B cell (primary cell): ENCODE results near the gene ZNF689. TPM values are rescaled to one million over a fixed set of nuclear protein-coding genes. Genes with fewer than 3 reads are reported as not detected.

Experiments used
- ATAC-seq: fragments of 200-7000 bp; cut with Tn5 transposase; one replicate; pipeline ENCODE4 v1.10.0; 2021; ENCODE audit warnings: low read depth, mild to moderate bottlenecking, moderate number of reproducible peaks, moderate library complexity
- CTCF ChIA-PET: fragments of 350-600 bp; sonication (Branson Sonifier 250); formaldehyde crosslinking; loops from one replicate; lab custom pipeline; 2021; ENCODE audit warnings: antibody characterized with exemption, inconsistent platforms; lab: Charles Lee
- POLR2A ChIA-PET: fragments of 350-600 bp; sonication (Branson Sonifier 250); formaldehyde crosslinking; loops from one replicate; lab custom pipeline; 2021; ENCODE audit warnings: antibody characterized with exemption; lab: Charles Lee
- DNase-seq: peaks from one replicate; pipeline ENCODE4 v3.0.0; 2013
- H2AFZ ChIP-seq: 2 replicates; pipeline ENCODE4 v1.6.1; 2012; ENCODE audit warnings: mild to moderate bottlenecking, low read depth, low read length; ENCODE audit not compliant: insufficient read depth, poor library complexity, severe bottlenecking
- H3K27ac ChIP-seq, 2 donors: 1 replicate in 1 of 2; 2 replicates in 1 of 2; pipeline ENCODE4 v1.5.1; 2012 to 2013; ENCODE audit warnings: low read length in 2 of 2, mild to moderate bottlenecking in 2 of 2, moderate library complexity in 1 of 2
- H3K27me3 ChIP-seq, 4 experiments: fragments of 200-600 bp in 1 of 4; sonication (generic) in 1 of 4; replicated peaks in 1 of 4; 1 replicate in 2 of 4; 2 replicates in 2 of 4; pipeline versions ENCODE4 v1.6.1 to v1.7.0; 2013 to 2016; ENCODE audit warnings: low read length in 3 of 4, mild to moderate bottlenecking in 2 of 4, mixed read lengths in 1 of 4, moderate library complexity in 1 of 4; ENCODE audit not compliant: insufficient read depth in 4 of 4, control insufficient read depth in 3 of 4; ENCODE audit errors: control extremely low read depth in 1 of 4
- H3K36me3 ChIP-seq, 2 experiments: replicated peaks in 1 of 2; 1 replicate in 1 of 2; 2 replicates in 1 of 2; pipeline versions ENCODE4 v1.6.1 to v1.7.1; 2013; ENCODE audit warnings: low read length in 1 of 2; ENCODE audit not compliant: insufficient read depth in 2 of 2, control insufficient read depth in 1 of 2; ENCODE audit errors: control extremely low read depth in 1 of 2, extremely low read depth in 1 of 2
- H3K4me1 ChIP-seq, 2 donors: fragments of 200-600 bp in 1 of 2; sonication (generic) in 1 of 2; 1 replicate in 1 of 2; 2 replicates in 1 of 2; pipeline versions ENCODE4 v1.5.1 to v1.6.1; 2013 to 2017; ENCODE audit warnings: low read length in 2 of 2; ENCODE audit not compliant: control insufficient read depth in 2 of 2, insufficient read depth in 2 of 2
- H3K4me2 ChIP-seq: replicated peaks from 2 replicates; pipeline ENCODE3; 2012; ENCODE audit warnings: mild to moderate bottlenecking, low read depth, low read length; ENCODE audit not compliant: poor library complexity, severe bottlenecking
- H3K4me3 ChIP-seq, 5 experiments: fragments of 200-600 bp in 1 of 5; sonication (generic) in 1 of 5; 1 replicate in 3 of 5; 2 replicates in 2 of 5; pipeline versions ENCODE4 v1.5.1 to v1.7.0; 2011 to 2016; ENCODE audit warnings: low read length in 4 of 5, mild to moderate bottlenecking in 4 of 5, low read depth in 2 of 5, control low read depth in 1 of 5, moderate library complexity in 1 of 5; ENCODE audit not compliant: insufficient read depth in 1 of 5; ENCODE audit errors: control extremely low read depth in 1 of 5, extremely low read depth in 1 of 5
- H3K79me2 ChIP-seq: fragments of 200-600 bp; sonication (generic); one replicate; pipeline ENCODE4 v1.6.0; 2016; ENCODE audit warnings: low read length; ENCODE audit not compliant: control insufficient read depth, insufficient read depth
- H3K9ac ChIP-seq: fragments of 200-600 bp; sonication (generic); 2 replicates; pipeline ENCODE4 v1.6.1; 2017; ENCODE audit warnings: mild to moderate bottlenecking, low read length, moderate library complexity
- H3K9me3 ChIP-seq, 3 donors: one replicate each; pipeline versions ENCODE4 v1.6.1 to v1.7.1; 2013; ENCODE audit warnings: low read length in 2 of 3; ENCODE audit not compliant: control insufficient read depth in 2 of 3, insufficient read depth in 1 of 3; ENCODE audit errors: control extremely low read depth in 1 of 3
- H4K20me1 ChIP-seq: 2 replicates; pipeline ENCODE4 v1.6.0; 2012; ENCODE audit warnings: mild to moderate bottlenecking, low read length; ENCODE audit not compliant: insufficient read depth, control insufficient read depth, poor library complexity, severe bottlenecking
- H3K27ac Mint-ChIP-seq: one replicate; pipeline ENCODE4 v1.8.0; 2021; ENCODE audit warnings: mixed read lengths
- H3K27me3 Mint-ChIP-seq: one replicate; pipeline ENCODE4 v1.8.0; 2021; ENCODE audit warnings: mixed read lengths
- H3K4me1 Mint-ChIP-seq: one replicate; pipeline ENCODE4 v1.8.0; 2021; ENCODE audit warnings: mixed read lengths
- H3K4me3 Mint-ChIP-seq: one replicate; pipeline ENCODE4 v1.8.0; 2021; ENCODE audit warnings: mixed read lengths
- H3K9me3 Mint-ChIP-seq: one replicate; pipeline ENCODE4 v1.8.0; 2022; ENCODE audit warnings: mixed read lengths; ENCODE audit not compliant: insufficient read depth
- EZH2 ChIP-seq: IDR thresholded peaks from 2 replicates; pipeline ENCODE4 v1.6.1; 2012; ENCODE audit warnings: borderline replicate concordance, low read depth, mild to moderate bottlenecking, moderate library complexity, low read length; ENCODE audit not compliant: insufficient read depth, poor library complexity, severe bottlenecking
- WGBS: methylation state at CpG from one replicate; pipeline ENCODE4 v1.1.5; 2013; ENCODE audit warnings: missing lambda C conversion rate; ENCODE audit not compliant: insufficient coverage; 5-methylcytosine and 5-hydroxymethylcytosine counted together
- intact Hi-C: fragments of 100-400 bp; cut with micrococcal nuclease; formaldehyde crosslinking; loops from one replicate; pipeline ENCODE4 v1.10.0; 2022
- polyA plus RNA-seq: library from polyadenylated mRNA; depleted of rRNA; stranded (reverse); fragments of >200 nt; gene quantifications from 2 replicates; pipeline ENCODE4 v1.2.3, GENCODE V29; 2012
- total RNA-seq, 2 donors: library from RNA; stranded (reverse); fragments of 120-200 nt in 1 of 2; gene quantifications; 1 replicate in 1 of 2; 2 replicates in 1 of 2; pipeline versions ENCODE4 v1.2.3 to v1.2.4, GENCODE V29; 2013 to 2022
- TF ChIP-seq, protein P1 (sequence below): fragments of 200-600 bp; IDR thresholded peaks from one replicate; pipeline ENCODE4 v1.8.0; 2022; ENCODE audit warnings: antibody characterized with exemption, mild to moderate bottlenecking

ZNF689 gene
- total and polyA plus RNA-seq, 2 donors (not counting 1 experiment from before 2014, with no cell fraction given), result 8.1 to 12.4 TPM

DNA sequence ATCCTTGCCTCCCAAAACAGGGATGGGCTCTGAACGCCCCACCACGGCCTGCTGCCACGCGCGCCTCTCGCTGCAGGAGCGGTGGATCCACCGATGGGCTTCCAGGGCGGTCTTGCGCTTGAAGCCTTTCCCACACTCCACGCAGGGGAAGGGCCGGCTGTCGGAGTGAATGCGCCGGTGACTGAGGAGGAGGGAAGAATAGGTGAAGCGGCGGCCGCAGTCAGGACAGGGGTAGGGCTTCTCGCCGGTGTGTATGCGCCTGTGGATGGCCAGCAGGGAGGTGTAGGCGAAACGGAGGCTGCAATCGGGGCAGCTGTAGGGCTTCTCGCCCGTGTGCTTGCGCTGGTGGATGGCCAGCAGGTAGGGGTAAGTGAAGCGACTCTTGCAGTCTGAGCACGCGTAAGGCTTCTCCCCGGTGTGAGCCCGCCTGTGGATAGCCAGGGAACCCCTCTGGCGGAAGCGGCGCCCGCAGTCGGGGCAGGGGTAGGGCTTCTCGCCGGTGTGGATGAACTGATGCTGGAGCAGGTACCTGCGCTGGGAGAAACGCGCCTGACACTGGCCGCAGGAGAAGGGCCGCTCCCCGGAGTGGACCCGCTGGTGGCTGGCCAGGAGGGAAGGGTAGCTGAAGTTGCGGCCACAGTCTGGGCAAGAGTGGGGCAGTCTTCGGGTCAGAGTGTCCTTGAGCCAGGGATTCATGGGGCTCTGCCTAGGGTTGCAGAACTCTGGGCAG, 27.4 kb downstream of the ZNF689 start:
- no peaks in the 10 kb centered on the region for H4K20me1 ChIP-seq
- H3K4me1 ChIP-seq, result peaks cover 8 to 21% of the 10 kb centered on the region in 2 donors
- H3K27me3 ChIP-seq, result no peaks in the 10 kb centered on the region
- Mint-ChIP-seq H3K27me3 (no peaks in the 10 kb centered on the region), H3K4me1 (peaks cover 21% of the 10 kb centered on the region), H3K27ac (no peak overlapping the region), H3K9me3 (no peaks in the 10 kb centered on the region), H3K4me3 (no peak overlapping the region)
- no peaks in the 10 kb centered on the region for H3K9me3 ChIP-seq
- peaks cover 14% of the 10 kb centered on the region for H3K79me2 ChIP-seq
- H3K4me3 ChIP-seq, result no peak overlapping the region
- H3K27ac ChIP-seq, result no peak overlapping the region
- no peak for TF ChIP-seq EZH2
- TF ChIP-seq, protein P1, sequence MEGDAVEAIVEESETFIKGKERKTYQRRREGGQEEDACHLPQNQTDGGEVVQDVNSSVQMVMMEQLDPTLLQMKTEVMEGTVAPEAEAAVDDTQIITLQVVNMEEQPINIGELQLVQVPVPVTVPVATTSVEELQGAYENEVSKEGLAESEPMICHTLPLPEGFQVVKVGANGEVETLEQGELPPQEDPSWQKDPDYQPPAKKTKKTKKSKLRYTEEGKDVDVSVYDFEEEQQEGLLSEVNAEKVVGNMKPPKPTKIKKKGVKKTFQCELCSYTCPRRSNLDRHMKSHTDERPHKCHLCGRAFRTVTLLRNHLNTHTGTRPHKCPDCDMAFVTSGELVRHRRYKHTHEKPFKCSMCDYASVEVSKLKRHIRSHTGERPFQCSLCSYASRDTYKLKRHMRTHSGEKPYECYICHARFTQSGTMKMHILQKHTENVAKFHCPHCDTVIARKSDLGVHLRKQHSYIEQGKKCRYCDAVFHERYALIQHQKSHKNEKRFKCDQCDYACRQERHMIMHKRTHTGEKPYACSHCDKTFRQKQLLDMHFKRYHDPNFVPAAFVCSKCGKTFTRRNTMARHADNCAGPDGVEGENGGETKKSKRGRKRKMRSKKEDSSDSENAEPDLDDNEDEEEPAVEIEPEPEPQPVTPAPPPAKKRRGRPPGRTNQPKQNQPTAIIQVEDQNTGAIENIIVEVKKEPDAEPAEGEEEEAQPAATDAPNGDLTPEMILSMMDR, result no peak
- ChIA-PET CTCF (no interaction called here), POLR2A (no interaction called here)
- H3K4me2 ChIP-seq, result no peak overlapping the region
- 97% methylated on average over 48 of the region's 48 CpGs for WGBS
- DNase-seq (no peak), ATAC-seq (no peak)
- H3K9ac ChIP-seq, result no peak overlapping the region
- intact Hi-C loops, result no loop called here
- H3K36me3 ChIP-seq, result peaks cover 0 to 22% of the 10 kb centered on the region in 2 experiments
- H2AFZ ChIP-seq, result no peak overlapping the region

DNA sequence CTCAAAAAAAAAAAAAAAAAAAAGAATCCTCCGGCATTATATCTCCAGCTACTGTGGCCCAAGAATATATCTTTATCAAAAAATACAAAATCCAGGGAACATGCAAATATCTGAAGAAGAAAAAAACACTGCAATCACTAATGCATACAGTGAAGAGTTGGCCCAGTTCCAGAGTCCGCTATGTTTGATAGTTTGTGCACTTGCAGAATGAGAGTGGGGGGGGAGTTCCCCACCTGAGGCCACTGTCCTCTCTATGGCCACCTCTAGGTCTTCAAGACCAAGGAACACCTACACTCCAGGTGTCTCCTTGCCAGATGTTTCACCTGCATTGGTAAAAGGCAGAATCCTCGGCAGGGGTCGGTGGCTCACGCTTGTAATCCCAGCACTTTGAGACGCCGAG, 28.7 kb downstream of the ZNF689 start:
- H3K9ac ChIP-seq, result no peak overlapping the region
- Mint-ChIP-seq H3K27ac (no peak overlapping the region), H3K4me1 (peaks cover 19% of the 10 kb centered on the region), H3K27me3 (no peaks in the 10 kb centered on the region), H3K4me3 (no peak overlapping the region), H3K9me3 (no peaks in the 10 kb centered on the region)
- no peaks in the 10 kb centered on the region for H3K9me3 ChIP-seq
- no peak overlapping the region for H3K4me2 ChIP-seq
- ATAC-seq (no peak), DNase-seq (no peak)
- peaks cover 0 to 22% of the 10 kb centered on the region in 2 experiments for H3K36me3 ChIP-seq
- H2AFZ ChIP-seq, result no peak overlapping the region
- 98% methylated on average over 5 of the region's 7 CpGs for WGBS
- no peaks in the 10 kb centered on the region for H4K20me1 ChIP-seq
- CTCF ChIA-PET, result no interaction called here
- intact Hi-C loops, result no loop called here
- H3K27me3 ChIP-seq, result no peaks in the 10 kb centered on the region
- no peak overlapping the region for H3K4me3 ChIP-seq
- H3K27ac ChIP-seq, result no peak overlapping the region
- POLR2A ChIA-PET, result no interaction called here
- peaks cover 8 to 17% of the 10 kb centered on the region in 2 donors for H3K4me1 ChIP-seq
- H3K79me2 ChIP-seq, result peaks cover 10% of the 10 kb centered on the region
- TF ChIP-seq EZH2, result no peak
- TF ChIP-seq, protein P1, result no peak
